ENCODE measurements around the gene PFKFB4. TPM values are rescaled to one million over a fixed set of nuclear protein-coding genes. Genes with fewer than 3 reads are reported as not detected.

Gene PFKFB4
- total RNA-seq, result 18.1 and 22.5 TPM in 2 replicates

DNA sequence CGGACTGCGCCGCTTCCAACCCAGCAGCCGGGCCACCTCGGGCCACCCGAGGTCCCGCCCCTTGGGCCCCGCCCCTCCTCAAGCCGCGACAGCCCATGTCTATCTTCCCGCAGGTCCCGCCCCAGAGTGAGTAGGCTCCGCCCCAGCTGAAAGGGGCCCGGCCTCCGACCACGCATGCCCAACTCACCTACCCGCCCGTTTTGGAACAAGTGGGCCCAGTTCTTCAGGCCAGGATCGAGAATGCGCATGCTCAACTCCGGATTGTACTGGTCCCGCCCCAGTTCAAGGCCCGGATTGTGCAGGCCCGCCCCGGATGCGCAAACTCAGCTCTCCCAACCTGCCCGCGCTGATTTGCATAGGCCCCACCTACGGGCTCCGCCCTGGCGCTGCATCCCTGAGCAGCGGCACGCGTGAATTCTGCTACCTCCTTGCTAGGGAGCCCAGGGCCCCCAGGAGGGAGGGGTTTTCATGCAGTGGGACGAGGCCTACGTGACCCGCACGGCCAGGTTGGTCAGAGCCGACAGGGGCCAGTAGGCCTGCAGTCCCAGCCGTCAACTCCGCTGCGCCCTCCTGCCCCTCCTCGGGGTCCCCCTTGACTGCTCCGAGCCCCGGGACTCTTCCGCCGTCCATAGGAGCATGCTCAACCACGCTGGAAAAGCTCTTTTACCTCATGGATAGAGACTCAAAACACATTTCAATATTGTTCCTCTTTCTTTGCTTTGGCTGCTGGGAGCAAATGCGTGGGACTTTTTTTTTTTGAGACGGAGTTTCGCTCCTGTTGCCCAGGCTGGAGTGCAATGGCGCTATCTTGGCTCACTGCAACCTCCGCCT, at the start of gene PFKFB4:
PFKFB4 (minus strand) TSS at position 8 of the 831 bp plus-strand sequence. CDS start 26 bp downstream, outside the sequence.
- DNase-seq (ENCODE audit: low read depth), result peak; percentile 99
- TF ChIP-seq, protein P1, sequence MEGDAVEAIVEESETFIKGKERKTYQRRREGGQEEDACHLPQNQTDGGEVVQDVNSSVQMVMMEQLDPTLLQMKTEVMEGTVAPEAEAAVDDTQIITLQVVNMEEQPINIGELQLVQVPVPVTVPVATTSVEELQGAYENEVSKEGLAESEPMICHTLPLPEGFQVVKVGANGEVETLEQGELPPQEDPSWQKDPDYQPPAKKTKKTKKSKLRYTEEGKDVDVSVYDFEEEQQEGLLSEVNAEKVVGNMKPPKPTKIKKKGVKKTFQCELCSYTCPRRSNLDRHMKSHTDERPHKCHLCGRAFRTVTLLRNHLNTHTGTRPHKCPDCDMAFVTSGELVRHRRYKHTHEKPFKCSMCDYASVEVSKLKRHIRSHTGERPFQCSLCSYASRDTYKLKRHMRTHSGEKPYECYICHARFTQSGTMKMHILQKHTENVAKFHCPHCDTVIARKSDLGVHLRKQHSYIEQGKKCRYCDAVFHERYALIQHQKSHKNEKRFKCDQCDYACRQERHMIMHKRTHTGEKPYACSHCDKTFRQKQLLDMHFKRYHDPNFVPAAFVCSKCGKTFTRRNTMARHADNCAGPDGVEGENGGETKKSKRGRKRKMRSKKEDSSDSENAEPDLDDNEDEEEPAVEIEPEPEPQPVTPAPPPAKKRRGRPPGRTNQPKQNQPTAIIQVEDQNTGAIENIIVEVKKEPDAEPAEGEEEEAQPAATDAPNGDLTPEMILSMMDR (IDR thresholded peaks at IDR 0.05; ENCODE audit: insufficient read depth, low read depth, low read length), result peak; percentile 10
- peak within 1 kb of the TSS; percentile 75 for H3K4me3 ChIP-seq (ENCODE audit: low read depth, low read length)

DNA sequence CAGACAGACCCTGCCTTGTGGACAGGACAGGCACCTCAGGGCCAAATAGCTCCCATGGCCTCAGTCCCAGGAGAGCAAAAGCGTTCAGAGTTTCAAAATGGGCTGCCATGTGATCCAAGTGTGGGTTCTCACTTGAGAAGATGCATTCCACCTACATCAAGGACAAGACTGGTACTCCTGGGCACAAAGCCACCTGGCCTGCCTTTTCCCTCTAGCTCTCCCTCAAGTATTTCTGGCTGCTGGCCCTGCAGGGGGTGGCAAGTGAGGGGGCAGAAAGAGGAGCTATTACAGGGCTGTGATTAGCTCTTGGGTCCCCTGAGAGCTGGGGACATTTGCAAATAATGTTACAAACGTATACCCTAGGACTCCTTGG, 45.0 kb upstream of the PFKFB4 start:
- TF ChIP-seq, protein P1 (IDR thresholded peaks at IDR 0.05; ENCODE audit: insufficient read depth, low read depth, low read length), result no peak
- no peak for DNase-seq (ENCODE audit: low read depth)
- H3K4me3 ChIP-seq (ENCODE audit: low read depth, low read length), result no peak overlapping the region

DNA sequence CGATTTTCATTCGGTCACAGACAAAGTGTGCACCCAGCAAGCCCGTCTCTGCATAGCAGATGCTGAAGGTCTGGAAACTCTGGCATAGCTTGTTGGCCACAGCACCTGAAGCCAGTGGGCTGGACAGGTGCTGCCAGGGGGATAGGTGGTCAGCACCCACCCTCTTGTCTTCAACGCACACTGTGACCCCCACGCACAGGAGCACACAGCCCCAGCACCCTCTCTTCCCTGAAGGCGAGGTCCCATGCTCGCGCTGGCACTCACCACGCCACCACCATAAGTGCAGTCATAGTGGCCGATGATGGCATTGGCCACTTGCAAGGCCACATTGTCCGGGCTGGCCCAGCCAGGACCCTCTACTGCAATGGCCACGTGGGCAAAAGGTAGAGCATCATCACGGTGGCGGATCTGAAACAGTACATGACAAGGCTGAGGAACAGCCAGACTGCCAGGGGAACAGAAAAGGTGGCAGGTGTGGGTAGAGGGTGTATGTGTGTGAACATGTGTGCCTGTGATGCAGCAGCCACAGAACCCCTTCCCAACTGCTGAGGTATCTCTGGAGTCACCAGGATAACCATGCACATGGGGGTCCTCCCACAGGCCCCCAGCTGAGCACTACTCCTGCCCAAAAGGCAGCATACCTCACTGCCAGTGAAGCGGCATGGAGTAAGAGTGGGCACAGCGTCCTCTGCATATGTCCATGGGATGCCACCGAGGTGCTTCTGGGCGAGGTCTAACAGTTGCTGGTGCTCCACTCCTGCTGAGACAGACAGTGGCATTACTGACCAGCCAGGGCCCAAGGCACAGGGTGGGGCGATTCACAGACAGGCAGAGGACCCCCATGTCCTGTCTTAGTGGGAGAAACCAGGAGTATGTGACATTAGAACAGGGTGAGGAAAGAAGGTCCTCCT, 44.4 kb upstream of the PFKFB4 start:
- no peak for DNase-seq (ENCODE audit: low read depth)
- TF ChIP-seq, protein P1 (IDR thresholded peaks at IDR 0.05; ENCODE audit: insufficient read depth, low read depth, low read length), result no peak
- no peak overlapping the region for H3K4me3 ChIP-seq (ENCODE audit: low read depth, low read length)

DNA sequence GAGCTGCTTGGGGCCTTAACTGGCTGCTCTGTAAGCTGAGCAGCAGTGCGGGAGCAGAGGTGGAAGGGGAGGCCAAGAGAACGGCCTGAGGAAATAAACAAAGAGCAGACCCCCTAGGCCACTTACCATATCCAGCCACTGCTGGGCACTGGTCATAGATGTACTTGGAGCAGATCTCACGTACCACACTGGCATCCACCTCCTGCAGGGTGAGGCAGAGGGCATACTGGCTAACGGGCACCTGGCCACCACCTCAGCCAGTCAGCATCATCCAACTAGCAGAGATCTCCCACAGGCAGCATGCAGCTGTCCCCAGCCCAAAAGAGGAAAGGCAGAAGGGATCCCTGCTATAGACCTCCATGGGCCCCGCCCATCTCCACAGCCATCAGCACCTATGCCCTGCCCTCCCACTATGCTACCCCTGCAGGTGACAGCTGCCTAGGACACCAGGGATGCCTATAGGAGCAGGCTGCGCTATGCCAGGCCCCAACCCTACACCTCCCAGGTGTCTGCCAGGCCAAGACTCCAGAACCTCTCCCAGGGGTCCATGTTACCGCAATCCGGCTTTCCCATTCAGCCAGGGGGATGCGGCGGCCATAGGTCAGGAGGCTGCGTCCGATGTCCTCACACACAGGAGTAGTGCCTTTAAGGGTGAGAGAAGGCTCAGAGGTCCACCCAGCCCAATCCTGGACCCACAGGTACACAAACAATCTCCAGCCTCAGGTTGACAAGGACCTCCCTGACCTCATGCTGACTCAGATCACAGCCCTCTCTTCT, 43.1 kb upstream of the PFKFB4 start:
- DNase-seq (ENCODE audit: low read depth), result no peak
- H3K4me3 ChIP-seq (ENCODE audit: low read depth, low read length), result no peak overlapping the region
- TF ChIP-seq, protein P1 (IDR thresholded peaks at IDR 0.05; ENCODE audit: insufficient read depth, low read depth, low read length), result no peak

DNA sequence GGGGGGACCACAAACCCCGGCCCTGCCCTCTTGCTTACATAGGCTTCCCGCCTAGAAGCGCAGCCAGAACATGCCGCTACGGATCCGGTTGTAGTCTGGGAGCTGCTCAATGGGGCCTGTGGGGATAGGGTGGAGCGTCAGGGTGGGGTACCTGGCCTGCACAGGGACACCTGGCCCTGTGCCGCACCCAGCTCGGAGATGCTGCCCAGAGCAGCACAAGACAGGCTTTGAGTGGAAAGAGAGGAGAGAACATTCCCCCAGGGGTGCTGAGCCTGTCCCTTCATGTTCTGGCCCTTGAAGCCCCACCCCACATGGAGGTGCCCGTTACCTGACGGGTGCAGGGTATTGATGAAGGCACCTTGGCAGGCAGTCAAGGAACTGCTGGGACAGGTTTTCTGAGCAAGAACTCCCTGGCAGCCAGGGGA, 42.5 kb upstream of the PFKFB4 start:
- H3K4me3 ChIP-seq (ENCODE audit: low read depth, low read length), result peak overlapping the region; percentile 14
- no peak for DNase-seq (ENCODE audit: low read depth)
- TF ChIP-seq, protein P1 (IDR thresholded peaks at IDR 0.05; ENCODE audit: insufficient read depth, low read depth, low read length), result no peak
